Ishikawa (cell line): ENCODE measurements around the gene PGP.

Source experiments
- RAD21 ChIP-seq: IDR thresholded peaks from 2 replicates; pipeline ENCODE4 v1.6.1; 2012; ENCODE audit warnings: low read depth
- USF1 ChIP-seq: IDR thresholded peaks from 2 replicates; pipeline ENCODE4 v1.6.1; 2012

GRCh38 chr16:2229632-2230250 lies 15.1 kb upstream of the PGP start:
- TF ChIP-seq USF1: no peak
- no peak for TF ChIP-seq RAD21
